GM12878 (cell line): ENCODE data around the gene CEP97. TPM values are rescaled to one million over a fixed set of nuclear protein-coding genes. Genes with fewer than 3 reads are reported as not detected.

Experiments
- RELA ChIP-seq: fragments of 450-650 bp; IDR thresholded peaks from 2 replicates; pipeline ENCODE4 v1.8.0; 2014; ENCODE audit warnings: borderline replicate concordance; ENCODE audit not compliant: partially characterized antibody
- SMAD5 ChIP-seq: IDR thresholded peaks from 2 replicates; pipeline ENCODE4 v1.6.1; 2016; ENCODE audit warnings: antibody characterized with exemption, low read depth
- ZBTB33 ChIP-seq: fragments of 450-650 bp; IDR thresholded peaks from 2 replicates; pipeline ENCODE4 v1.6.1; 2017; ENCODE audit warnings: mild to moderate bottlenecking
- ZNF207 ChIP-seq: fragments of 450-650 bp; IDR thresholded peaks from 2 replicates; pipeline ENCODE4 v1.6.1; 2014; ENCODE audit warnings: antibody characterized with exemption, mild to moderate bottlenecking, borderline replicate concordance
- polyA plus RNA-seq, 11 experiments: library from polyadenylated mRNA; depleted of rRNA in 4 of 11; unstranded in 6 of 11; stranded (reverse) in 5 of 11; fragments of >200 nt; fragmentation: Nextera tagmentation in 4 of 11; fragmentation: Illumina TruSeq in 1 of 11; extraction: Ambion mirVana in 4 of 11; extraction: Trizol in 1 of 11; gene quantifications; 1 replicate in 1 of 11; 2 replicates in 10 of 11; pipeline versions ENCODE4 v1.2.1 to v1.2.3, GENCODE V29; 2011 to 2016; ENCODE audit warnings: inconsistent platforms in 2 of 11, missing spikeins in 2 of 11, low read depth in 1 of 11
- total RNA-seq, 4 experiments: library from RNA; depleted of rRNA in 3 of 4; stranded (reverse); fragments of >200 nt in 3 of 4; fragmentation: Illumina TruSeq in 1 of 4; extraction: Trizol in 1 of 4; gene quantifications; 2 replicates each; pipeline versions ENCODE4 v1.2.1 to v1.2.3, GENCODE V29; 2013 to 2021
- TF ChIP-seq, protein P1 (sequence below): fragments of 150-350 bp; IDR thresholded peaks from 2 replicates; pipeline ENCODE4 v1.6.1; 2016; ENCODE audit warnings: low read depth, low read length
- TF ChIP-seq, protein P2 (sequence below): IDR thresholded peaks from 2 replicates; pipeline ENCODE4 v1.6.1; 2012; ENCODE audit warnings: improper control_type of control experiment, low read depth, low read length; ENCODE audit not compliant: insufficient replicate concordance

CEP97 gene
- total and polyA plus RNA-seq, 10 of the 15 experiments (the other 5 are each of a cell fraction or from before 2014, with no cell fraction given): 1.9 to 13.7 (median 5.8) TPM

DNA sequence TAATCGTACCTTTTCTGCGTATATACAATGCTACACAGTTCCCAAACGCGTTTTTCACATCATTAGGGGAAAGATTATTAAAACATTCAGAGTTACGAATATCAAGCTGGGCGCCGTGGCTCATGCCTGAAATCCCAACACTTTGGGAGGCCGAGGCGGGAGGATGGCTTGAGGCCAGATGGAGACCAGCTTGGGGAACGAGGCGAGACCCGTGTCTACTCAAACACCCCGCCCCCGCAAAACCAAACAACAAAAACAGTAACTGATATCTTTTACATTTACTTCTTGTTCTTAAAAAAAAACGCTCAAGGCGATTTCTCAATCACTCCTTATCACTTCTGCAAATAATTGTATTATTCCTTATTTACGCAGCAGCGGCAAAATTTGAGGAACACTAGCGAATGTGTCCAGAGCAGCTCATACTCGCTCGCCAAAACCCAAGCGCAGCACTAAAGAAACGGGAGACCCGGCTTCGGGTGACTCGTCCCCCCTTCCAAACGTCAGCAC is 48.7 kb upstream of the CEP97 start (continued):
- TF ChIP-seq, protein P1, sequence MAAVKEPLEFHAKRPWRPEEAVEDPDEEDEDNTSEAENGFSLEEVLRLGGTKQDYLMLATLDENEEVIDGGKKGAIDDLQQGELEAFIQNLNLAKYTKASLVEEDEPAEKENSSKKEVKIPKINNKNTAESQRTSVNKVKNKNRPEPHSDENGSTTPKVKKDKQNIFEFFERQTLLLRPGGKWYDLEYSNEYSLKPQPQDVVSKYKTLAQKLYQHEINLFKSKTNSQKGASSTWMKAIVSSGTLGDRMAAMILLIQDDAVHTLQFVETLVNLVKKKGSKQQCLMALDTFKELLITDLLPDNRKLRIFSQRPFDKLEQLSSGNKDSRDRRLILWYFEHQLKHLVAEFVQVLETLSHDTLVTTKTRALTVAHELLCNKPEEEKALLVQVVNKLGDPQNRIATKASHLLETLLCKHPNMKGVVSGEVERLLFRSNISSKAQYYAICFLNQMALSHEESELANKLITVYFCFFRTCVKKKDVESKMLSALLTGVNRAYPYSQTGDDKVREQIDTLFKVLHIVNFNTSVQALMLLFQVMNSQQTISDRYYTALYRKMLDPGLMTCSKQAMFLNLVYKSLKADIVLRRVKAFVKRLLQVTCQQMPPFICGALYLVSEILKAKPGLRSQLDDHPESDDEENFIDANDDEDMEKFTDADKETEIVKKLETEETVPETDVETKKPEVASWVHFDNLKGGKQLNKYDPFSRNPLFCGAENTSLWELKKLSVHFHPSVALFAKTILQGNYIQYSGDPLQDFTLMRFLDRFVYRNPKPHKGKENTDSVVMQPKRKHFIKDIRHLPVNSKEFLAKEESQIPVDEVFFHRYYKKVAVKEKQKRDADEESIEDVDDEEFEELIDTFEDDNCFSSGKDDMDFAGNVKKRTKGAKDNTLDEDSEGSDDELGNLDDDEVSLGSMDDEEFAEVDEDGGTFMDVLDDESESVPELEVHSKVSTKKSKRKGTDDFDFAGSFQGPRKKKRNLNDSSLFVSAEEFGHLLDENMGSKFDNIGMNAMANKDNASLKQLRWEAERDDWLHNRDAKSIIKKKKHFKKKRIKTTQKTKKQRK: no peak
- TF ChIP-seq, protein P2, sequence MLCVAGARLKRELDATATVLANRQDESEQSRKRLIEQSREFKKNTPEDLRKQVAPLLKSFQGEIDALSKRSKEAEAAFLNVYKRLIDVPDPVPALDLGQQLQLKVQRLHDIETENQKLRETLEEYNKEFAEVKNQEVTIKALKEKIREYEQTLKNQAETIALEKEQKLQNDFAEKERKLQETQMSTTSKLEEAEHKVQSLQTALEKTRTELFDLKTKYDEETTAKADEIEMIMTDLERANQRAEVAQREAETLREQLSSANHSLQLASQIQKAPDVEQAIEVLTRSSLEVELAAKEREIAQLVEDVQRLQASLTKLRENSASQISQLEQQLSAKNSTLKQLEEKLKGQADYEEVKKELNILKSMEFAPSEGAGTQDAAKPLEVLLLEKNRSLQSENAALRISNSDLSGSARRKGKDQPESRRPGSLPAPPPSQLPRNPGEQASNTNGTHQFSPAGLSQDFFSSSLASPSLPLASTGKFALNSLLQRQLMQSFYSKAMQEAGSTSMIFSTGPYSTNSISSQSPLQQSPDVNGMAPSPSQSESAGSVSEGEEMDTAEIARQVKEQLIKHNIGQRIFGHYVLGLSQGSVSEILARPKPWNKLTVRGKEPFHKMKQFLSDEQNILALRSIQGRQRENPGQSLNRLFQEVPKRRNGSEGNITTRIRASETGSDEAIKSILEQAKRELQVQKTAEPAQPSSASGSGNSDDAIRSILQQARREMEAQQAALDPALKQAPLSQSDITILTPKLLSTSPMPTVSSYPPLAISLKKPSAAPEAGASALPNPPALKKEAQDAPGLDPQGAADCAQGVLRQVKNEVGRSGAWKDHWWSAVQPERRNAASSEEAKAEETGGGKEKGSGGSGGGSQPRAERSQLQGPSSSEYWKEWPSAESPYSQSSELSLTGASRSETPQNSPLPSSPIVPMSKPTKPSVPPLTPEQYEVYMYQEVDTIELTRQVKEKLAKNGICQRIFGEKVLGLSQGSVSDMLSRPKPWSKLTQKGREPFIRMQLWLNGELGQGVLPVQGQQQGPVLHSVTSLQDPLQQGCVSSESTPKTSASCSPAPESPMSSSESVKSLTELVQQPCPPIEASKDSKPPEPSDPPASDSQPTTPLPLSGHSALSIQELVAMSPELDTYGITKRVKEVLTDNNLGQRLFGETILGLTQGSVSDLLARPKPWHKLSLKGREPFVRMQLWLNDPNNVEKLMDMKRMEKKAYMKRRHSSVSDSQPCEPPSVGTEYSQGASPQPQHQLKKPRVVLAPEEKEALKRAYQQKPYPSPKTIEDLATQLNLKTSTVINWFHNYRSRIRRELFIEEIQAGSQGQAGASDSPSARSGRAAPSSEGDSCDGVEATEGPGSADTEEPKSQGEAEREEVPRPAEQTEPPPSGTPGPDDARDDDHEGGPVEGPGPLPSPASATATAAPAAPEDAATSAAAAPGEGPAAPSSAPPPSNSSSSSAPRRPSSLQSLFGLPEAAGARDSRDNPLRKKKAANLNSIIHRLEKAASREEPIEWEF: no peak
- TF ChIP-seq ZBTB33 (0 out of 2 replicates have a peak, but pooled peaks have one; percentile 6), RELA (no peak), SMAD5 (no peak), ZNF207 (no peak)
